Superior temporal gyrus (tissue), 1 donor: Measurements from ENCODE around the gene AFMID.
"Not testable (repeated sequence)": the region's sequence is repeated elsewhere in the genome, so short reads cannot be mapped to it uniquely, and the experiment has no call there.

ENCODE experiments used
- DNase-seq: peaks from one replicate; pipeline ENCODE4 v3.0.0-alpha.2; 2016; ENCODE audit errors: extremely low spot score

Gene AFMID

GRCh38 chr17:78154903-78155811 is 32.0 kb upstream of the AFMID start:
- no peak for DNase-seq

DNA sequence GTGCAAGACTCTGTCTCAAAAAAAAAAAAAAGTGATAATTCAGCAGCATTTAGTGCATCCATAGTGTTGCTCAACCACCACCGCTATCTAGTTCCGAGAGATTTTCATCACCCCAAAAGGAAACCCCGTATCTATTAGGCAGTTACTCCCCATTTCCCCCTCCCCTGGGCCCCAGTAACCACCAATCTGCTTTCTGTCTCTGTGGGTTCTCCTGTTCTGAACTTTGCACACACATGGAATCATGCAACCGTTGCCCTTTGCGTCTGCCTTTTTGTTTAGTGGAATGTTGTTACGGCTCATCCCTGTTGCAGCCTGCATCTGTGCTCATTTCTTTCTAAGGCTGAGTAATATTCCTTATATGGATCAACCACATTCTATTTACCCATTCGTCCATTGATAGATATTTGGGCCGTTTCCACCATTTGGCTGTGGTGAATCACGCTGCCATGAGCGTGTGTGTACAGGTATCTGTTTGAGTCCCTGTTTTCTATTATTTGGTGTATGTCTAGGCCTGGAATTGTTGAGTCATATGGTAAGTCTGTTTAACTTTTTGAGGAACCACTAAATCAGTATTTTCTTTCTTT is 27.5 kb upstream of the AFMID start:
- no peak for DNase-seq

DNA sequence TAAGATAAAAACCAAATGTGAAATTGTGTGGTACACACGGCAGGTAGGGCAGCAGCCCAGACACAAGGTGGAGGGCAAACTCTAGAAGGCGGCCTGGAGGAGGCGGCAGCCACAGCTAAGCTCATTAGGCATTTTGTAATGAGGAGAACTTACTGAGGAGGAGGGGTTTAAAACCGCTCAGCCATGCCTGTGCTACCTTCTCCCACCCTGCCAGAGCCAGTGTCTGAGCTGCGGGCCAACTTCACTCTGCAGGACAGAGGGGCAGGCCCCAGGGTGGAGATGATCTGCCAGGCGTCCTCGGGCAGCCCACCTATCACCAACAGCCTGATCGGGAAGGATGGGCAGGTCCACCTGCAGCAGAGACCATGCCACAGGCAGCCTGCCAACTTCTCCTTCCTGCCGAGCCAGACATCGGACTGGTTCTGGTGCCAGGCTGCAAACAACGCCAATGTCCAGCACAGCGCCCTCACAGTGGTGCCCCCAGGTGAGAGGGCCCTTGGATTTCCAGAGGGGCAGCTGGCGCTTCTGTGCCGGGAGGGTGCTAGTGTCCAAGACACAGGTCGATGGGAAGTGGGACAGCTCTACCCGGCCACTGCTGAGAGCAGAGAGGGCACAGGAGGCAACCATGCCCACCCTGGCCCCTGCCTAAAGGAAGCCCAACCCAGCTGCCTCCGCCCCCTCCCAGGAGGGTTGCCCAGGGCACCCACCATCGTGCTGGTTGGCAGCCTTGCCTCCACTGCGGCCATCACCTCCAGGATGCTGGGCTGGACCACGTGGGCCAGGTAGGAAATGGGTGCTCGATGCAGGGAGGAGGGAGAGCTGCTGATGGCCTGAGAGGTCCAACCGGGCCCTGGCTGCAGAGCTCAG is 23.0 kb upstream of the AFMID start:
- DNase-seq = no peak

DNA sequence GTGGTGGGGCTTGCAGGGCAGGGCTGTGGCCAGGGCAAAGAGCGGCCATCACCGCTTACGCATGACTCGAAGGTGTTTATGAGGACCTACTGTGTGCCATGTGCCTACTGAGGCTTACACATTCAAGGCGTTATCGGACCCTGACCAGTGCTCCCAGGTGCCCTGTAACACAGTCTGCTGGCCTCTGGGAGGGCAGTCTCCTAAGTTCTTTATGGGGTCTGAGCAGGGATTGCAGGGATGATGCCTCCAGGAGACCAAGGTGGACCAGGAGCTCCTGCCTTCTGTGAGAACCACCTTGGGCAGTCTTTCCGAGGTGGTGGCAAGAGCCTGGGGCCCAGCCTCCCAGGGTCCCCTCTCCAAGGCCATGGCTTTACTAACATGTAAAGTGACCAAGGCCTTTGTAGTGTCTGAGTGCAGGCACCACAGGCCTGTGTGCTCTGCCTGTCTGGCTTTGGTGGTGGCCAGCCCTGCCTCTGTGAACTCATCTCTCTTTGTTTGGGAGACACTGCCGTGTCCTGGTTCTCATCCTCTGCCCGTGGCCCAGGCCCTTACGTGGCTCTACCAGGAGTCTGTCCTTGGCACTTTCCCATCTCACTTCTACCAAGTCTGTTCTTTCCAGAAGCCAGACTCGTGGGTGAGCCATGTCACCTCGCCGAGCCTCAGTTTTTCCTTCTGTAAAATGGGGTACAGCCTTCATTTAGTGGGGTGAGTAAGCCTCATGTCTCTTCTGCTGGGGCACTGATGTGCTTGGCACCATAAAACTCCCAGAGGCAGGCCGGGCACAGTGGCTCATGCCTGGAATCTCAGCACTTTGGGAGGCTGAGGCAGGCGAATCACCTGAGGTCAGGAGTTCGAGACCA is 22.2 kb upstream of the AFMID start:
- DNase-seq = no peak

DNA sequence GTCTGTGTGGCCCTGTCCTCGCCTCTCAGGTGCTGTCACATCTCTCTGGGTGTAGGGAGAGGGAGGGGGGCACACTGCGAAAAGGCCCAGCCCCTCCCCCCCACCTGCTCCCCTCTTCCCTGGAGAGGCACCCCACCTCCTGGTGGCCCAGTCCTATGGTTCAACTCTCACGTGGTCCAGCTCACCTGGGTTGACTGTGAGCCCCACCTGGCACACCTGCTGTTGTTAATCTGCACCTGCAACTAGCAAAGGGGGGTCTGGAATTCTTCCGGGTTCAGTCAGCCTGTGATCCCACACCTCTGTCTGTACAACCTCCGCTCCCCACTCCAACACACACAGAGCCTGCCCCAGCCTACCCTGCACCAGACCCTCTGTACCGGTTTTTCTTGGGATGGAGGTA is 20.7 kb upstream of the AFMID start:
- DNase-seq = no peak

GRCh38 chr17:78168242-78168902 is 18.8 kb upstream of the AFMID start, which contains the start of gene SYNGR2:
Gene SYNGR2 (plus strand): TSS chr17:78168581. CDS start chr17:78168617, 36 bp downstream.
- DNase-seq = peak; percentile 72

DNA sequence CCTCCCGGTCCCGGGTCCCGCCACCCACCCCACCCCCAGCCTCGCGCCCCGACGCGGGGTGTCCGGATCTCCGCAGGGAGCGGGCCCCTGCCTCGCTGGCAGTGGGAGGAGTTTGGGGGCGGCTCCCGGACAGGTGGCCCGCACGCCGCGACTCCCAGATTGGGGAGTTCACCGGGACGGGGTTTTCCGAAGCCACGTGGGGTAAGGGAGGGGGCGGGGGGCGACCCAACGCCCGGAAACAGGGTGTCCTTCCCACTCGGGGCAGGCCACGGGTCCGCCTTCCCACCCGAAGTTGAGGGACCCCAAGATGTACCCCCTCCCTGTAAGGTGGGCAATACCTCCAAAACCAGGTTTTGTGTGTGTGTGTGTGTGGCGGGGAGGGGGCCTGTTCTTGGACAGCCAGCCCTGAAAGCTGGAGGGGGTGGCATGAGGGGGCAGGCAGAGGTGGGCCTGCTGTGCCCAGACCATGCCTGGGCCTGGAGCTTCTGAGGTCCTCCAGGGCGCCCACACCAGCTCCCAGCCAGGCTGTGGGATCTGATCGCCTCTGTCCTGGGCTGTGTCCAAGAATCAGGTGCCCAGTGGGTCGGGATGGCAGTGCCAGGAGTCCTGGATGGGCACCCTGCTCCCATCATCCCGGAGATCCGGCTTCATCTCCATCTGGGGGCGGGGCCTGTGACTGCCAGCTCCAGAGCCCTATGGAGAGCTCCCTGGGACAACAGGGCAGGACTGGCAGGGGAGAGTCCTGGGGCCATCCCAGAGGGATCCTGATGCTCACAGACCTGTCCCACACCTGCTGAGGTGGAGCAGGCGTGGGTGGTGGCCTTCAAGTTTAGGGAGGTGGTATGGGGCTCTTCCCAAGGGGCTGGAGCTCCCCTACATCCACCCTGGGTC is 18.0 kb upstream of the AFMID start:
- peak; percentile 60 for DNase-seq

DNA sequence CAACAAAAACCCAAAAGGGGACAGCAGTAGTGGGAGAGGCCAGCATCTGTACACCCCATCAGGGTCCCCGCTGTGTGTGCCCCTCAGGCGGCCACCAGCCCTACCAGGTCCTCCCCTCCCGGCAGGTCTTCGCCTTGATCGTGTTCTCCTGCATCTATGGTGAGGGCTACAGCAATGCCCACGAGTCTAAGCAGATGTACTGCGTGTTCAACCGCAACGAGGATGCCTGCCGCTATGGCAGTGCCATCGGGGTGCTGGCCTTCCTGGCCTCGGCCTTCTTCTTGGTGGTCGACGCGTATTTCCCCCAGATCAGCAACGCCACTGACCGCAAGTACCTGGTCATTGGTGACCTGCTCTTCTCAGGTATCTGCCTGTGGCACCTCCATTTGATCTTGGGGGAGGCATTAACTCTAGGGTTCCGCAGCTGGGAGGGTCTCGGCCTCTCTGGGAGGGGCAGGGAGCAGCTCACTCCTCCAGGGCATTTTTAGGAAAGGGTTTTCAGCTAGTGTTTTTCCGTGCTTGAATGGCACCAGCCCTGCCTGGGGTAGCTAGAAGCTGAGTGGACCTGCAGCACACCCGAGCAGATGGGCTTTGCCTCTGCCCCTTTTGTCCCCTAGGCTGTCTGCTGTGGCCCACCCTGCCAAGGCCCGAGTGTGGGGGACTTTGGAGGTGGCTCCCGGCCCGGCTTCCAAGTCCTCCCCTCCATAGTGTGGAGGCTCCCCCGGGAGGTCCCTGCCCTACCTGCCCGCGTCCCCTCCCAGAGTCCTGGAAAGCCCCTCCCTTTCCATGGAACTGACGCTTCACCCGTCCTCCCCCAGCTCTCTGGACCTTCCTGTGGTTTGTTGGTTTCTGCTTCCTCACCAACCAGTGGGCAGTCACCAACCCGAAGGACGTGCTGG is 16.2 kb upstream of the AFMID start:
- no peak for DNase-seq

GRCh38 chr17:78171591-78172248 is 15.4 kb upstream of the AFMID start:
- not testable (repeated sequence) for DNase-seq

DNA sequence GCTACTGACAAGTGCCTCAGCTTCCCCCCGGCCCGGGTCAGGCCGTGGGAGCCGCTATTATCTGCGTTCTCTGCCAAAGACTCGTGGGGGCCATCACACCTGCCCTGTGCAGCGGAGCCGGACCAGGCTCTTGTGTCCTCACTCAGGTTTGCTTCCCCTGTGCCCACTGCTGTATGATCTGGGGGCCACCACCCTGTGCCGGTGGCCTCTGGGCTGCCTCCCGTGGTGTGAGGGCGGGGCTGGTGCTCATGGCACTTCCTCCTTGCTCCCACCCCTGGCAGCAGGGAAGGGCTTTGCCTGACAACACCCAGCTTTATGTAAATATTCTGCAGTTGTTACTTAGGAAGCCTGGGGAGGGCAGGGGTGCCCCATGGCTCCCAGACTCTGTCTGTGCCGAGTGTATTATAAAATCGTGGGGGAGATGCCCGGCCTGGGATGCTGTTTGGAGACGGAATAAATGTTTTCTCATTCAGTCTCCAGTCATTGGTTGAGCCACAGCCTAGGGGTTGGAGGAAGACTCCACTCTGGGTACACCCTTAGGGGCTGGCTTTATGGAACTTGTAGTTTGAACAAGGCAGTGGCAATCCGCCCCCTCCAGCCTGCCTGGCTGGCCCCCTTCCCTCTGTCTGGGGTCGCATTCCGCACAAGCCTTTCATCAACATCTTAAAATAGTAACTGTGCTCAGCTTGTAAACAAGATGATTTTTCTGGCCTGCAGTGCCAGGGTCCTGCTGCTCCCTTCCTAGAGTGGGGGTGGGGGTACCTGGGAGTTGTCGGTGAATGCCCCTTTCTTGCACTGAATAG is 14.7 kb upstream of the AFMID start:
- DNase-seq = no peak

DNA sequence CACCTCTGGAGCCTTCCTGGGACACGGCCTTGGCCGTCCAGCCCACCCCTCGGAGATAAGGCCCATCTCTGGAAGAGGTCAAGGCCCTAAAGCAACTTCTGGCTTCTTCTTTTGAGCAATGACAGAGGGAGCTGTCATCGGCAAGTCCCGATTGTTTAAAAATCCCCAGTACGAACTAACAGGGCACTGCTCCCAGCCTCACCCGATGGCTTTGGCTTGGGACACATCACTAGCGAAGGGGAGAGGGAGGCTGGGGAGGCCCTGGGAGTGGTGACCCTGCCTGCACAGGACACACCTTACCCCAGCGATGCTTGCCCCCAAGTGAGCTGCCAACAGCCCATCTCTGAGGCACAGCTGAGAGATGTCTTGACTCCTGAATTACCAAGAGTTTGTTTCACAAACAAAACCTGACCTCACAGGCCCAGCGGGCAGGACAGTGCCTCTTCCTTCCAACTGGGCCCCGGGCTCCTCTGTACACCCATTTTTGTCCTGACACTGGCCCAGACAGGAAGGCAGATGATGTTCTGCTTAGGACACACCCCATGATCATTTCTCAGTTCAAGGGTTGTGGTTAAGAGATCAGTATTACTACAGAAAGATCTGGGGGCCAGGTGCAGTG is 14.0 kb upstream of the AFMID start:
- DNase-seq = no peak

DNA sequence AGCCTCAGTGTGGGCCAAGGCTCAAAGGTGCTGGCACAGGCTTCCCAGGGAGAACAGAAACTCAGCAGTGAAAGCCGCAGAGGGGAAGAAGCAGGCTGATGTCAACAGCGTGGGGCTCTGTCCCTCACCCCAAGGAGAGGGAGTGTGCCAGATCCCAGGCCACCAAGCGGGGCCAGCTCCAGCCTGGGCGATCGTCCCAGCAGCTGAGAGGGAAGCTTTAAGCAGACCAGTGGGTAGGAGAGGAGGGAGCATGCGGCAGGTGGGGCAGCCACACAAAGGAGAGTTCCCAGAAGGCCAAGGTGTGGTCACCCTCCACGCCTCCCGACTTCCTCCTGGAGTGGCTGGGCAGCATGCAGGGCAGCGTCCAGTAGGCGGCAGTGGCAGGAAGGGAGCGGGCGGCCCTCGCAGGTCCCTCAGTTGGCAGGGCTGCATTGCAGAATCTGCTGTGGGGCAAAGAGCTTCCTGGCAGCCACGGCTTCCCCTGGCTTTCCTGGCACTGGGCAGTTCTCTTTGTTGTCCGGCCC is 12.8 kb upstream of the AFMID start:
- peak; percentile 80 for DNase-seq

DNA sequence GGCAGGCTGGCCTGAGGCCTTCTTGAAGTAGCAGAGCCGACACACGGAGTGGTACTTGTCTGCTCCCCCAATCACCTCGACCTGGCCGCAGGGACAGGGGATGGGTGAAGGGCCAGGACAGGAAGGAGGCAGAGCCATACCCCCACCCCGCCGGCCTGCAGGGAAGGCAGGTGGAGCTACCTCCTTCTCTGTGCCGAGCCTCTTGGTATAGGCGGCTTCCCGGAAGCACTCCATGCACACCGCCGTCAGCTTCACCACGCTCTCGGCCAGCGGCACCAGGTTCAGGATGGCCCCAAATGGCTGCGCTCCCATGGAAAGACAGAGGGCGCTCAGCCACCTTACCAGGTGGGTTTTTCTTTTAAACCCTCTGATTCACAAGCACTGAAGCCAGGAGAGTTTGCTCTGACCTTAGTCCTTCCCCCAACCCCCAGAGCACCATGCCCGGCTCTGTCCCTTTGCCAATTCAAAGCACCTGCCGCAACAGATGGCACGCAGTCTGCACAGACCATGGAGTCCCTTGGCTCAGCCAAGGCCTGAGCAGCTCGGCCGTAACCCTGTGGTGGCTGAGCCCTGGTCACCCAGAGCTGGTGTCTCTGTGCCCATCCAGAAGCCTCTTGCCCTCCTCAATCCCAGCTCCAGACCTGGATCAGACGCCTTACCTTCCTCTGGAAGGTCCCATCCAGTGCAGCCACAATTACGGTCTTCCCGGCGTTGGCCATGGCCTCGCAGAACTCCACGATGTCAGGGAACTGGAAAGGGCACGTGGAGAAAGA is 12.1 kb upstream of the AFMID start:
- DNase-seq = no peak

DNA sequence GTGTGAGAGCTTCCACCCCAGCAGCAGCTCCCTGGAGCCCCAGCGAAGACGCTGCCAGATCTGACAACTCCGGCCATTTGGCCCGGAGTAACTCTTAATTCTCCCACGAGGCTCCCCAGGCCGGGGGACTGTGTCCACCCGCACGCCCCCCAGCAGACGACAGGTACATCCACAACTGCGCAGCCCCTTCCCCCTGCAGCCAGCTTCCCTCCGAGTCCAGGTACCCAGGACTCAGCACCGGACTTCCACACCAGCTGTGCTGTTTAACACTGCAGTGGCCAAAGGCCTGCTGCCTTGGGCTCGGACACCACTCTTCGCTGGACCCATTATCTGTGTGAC is 11.6 kb upstream of the AFMID start:
- no peak for DNase-seq

GRCh38 chr17:78176548-78177025 is 10.6 kb upstream of the AFMID start:
- DNase-seq = peak; percentile 66

- no peak for DNase-seq
Measured at GRCh38 chr17:78179372-78179771, 7.8 kb upstream of the AFMID start.
